ENCODE results near the gene CSRNP2.

The CSRNP2 gene, protein sequence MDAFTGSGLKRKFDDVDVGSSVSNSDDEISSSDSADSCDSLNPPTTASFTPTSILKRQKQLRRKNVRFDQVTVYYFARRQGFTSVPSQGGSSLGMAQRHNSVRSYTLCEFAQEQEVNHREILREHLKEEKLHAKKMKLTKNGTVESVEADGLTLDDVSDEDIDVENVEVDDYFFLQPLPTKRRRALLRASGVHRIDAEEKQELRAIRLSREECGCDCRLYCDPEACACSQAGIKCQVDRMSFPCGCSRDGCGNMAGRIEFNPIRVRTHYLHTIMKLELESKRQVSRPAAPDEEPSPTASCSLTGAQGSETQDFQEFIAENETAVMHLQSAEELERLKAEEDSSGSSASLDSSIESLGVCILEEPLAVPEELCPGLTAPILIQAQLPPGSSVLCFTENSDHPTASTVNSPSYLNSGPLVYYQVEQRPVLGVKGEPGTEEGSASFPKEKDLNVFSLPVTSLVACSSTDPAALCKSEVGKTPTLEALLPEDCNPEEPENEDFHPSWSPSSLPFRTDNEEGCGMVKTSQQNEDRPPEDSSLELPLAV

GRCh38 chr12:51083126-51083833 is at the start of gene CSRNP2:
Gene CSRNP2 (minus strand): TSS chr12:51083596. CDS start chr12:51076561, 7,035 bp downstream.
- Mint-ChIP-seq H3K4me1 (ENCODE audit: low read depth) (peaks cover 45% of the 10 kb centered on the region), H3K36me3 (ENCODE audit: low read depth) (peaks cover 6% of the 10 kb centered on the region)

GRCh38 chr12:51132693-51133092 is 49.3 kb upstream of the CSRNP2 start:
- Mint-ChIP-seq H3K27me3 (no peaks in the 10 kb centered on the region), H3K27ac (no peak overlapping the region), H3K36me3 (ENCODE audit: low read depth) (peaks cover 6% of the 10 kb centered on the region), H3K4me1 (ENCODE audit: low read depth) (peaks cover 14% of the 10 kb centered on the region), H3K9me3 (no peaks in the 10 kb centered on the region), H3K4me3 (no peak overlapping the region)

More at GRCh38 chr12:51083126-51083833, at the start of gene CSRNP2:
- Mint-ChIP-seq H3K27me3 (no peaks in the 10 kb centered on the region), H3K4me3 (peak within 1 kb of the TSS; percentile 93), H3K9me3 (no peaks in the 10 kb centered on the region), H3K27ac (peak within 1 kb of the TSS; percentile 92)

DNA sequence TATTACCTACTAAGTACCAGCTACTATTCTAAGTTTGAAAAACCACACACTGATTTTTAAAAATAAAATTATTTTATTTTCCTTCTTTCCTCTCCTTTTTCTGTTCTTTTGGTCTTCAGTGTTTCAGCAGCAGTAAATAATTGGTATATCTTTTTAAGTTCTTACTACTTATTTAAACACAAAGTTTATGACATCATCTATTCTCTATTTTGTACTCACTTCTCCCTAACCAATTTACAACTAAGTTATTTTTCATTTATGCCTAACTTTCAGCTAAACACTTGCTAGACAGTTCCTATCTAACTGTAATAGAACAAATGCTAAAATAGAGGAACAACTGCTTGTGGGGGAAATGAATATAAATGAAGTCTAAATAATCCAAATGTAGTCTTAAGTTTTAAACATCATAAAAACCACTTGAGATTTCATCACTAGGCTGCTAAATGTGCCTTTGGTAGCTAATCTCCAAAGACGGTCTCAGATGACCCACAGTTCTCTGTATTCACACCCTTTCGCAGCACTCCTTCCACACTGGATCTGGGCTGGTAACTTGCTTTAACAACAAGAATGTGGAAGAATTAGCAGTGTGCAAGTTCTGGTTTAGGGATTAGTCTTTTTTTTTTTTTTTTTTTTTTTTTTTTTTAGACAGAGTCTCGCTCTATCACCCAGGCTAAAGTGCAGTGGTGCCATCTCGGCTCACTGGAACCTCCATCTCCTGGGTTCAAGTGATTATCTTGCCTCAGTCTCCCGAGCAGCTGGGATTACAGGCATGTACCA is 48.5 kb upstream of the CSRNP2 start:
- Mint-ChIP-seq H3K27me3 (no peaks in the 10 kb centered on the region), H3K4me3 (no peak overlapping the region), H3K4me1 (ENCODE audit: low read depth) (peaks cover 14% of the 10 kb centered on the region), H3K27ac (no peak overlapping the region), H3K36me3 (ENCODE audit: low read depth) (peaks cover 6% of the 10 kb centered on the region), H3K9me3 (no peaks in the 10 kb centered on the region)

GRCh38 chr12:51128919-51129318 is 45.5 kb upstream of the CSRNP2 start:
- peaks cover 21% of the 10 kb centered on the region for H3K36me3 Mint-ChIP-seq (ENCODE audit: low read depth)
- peaks cover 12% of the 10 kb centered on the region for H3K4me1 Mint-ChIP-seq (ENCODE audit: low read depth)
- H3K27ac Mint-ChIP-seq: no peak overlapping the region
- H3K27me3 Mint-ChIP-seq: no peaks in the 10 kb centered on the region
- H3K9me3 Mint-ChIP-seq: no peaks in the 10 kb centered on the region
- H3K4me3 Mint-ChIP-seq: no peak overlapping the region

GRCh38 chr12:51127050-51127729 is 43.8 kb upstream of the CSRNP2 start:
- Mint-ChIP-seq H3K4me1 (ENCODE audit: low read depth) (no peaks in the 10 kb centered on the region), H3K9me3 (no peaks in the 10 kb centered on the region), H3K27me3 (no peaks in the 10 kb centered on the region), H3K4me3 (no peak overlapping the region), H3K36me3 (ENCODE audit: low read depth) (peaks cover 18% of the 10 kb centered on the region), H3K27ac (peak overlapping the region; percentile 32)

GRCh38 chr12:51126297-51126696 is 42.9 kb upstream of the CSRNP2 start:
- H3K4me3 Mint-ChIP-seq: no peak overlapping the region
- H3K36me3 Mint-ChIP-seq (ENCODE audit: low read depth): peaks cover 18% of the 10 kb centered on the region
- no peaks in the 10 kb centered on the region for H3K9me3 Mint-ChIP-seq
- H3K27ac Mint-ChIP-seq: no peak overlapping the region
- H3K27me3 Mint-ChIP-seq: no peaks in the 10 kb centered on the region
- no peaks in the 10 kb centered on the region for H3K4me1 Mint-ChIP-seq (ENCODE audit: low read depth)

GRCh38 chr12:51124504-51124903 is 41.1 kb upstream of the CSRNP2 start:
- Mint-ChIP-seq H3K27me3 (no peaks in the 10 kb centered on the region), H3K36me3 (ENCODE audit: low read depth) (peaks cover 23% of the 10 kb centered on the region), H3K4me3 (no peak overlapping the region), H3K9me3 (no peaks in the 10 kb centered on the region), H3K4me1 (ENCODE audit: low read depth) (no peaks in the 10 kb centered on the region), H3K27ac (no peak overlapping the region)

DNA sequence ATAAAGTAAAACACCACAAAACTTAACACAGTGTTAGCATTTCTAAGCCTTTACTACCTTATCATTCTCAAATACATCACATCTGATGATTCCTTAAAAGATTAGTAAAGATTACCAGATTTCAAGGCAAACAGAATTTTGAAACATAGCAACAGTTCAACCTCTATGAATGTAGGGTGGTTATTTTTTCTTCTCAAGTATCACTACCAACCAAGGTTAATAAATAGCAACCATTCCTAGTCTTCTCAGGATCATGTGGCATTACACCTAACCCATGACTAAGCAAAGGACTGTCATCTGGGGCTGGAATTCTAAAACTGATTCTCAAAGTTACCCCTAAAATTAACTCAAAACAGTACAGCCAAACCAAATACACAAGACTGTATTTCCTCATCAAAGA is 39.4 kb upstream of the CSRNP2 start:
- Mint-ChIP-seq H3K4me3 (no peak overlapping the region), H3K27ac (no peak overlapping the region), H3K36me3 (ENCODE audit: low read depth) (peaks cover 34% of the 10 kb centered on the region), H3K4me1 (ENCODE audit: low read depth) (peaks cover 5% of the 10 kb centered on the region), H3K9me3 (no peaks in the 10 kb centered on the region), H3K27me3 (no peaks in the 10 kb centered on the region)

GRCh38 chr12:51118706-51119105 is 35.3 kb upstream of the CSRNP2 start:
- Mint-ChIP-seq H3K36me3 (ENCODE audit: low read depth) (peaks cover 44% of the 10 kb centered on the region), H3K9me3 (no peaks in the 10 kb centered on the region), H3K4me1 (ENCODE audit: low read depth) (peaks cover 5% of the 10 kb centered on the region), H3K27ac (no peak overlapping the region), H3K27me3 (no peaks in the 10 kb centered on the region), H3K4me3 (no peak overlapping the region)

GRCh38 chr12:51115533-51115932 is 32.1 kb upstream of the CSRNP2 start:
- no peak overlapping the region for H3K4me3 Mint-ChIP-seq
- peaks cover 66% of the 10 kb centered on the region for H3K36me3 Mint-ChIP-seq (ENCODE audit: low read depth)

GRCh38 chr12:51108136-51108535 is 24.7 kb upstream of the CSRNP2 start:
- Mint-ChIP-seq H3K36me3 (ENCODE audit: low read depth) (peaks cover 72% of the 10 kb centered on the region), H3K4me1 (ENCODE audit: low read depth) (no peaks in the 10 kb centered on the region), H3K9me3 (no peaks in the 10 kb centered on the region), H3K27me3 (no peaks in the 10 kb centered on the region), H3K4me3 (no peak overlapping the region), H3K27ac (no peak overlapping the region)

More at GRCh38 chr12:51115533-51115932, 32.1 kb upstream of the CSRNP2 start:
- H3K27ac Mint-ChIP-seq: no peak overlapping the region
- no peaks in the 10 kb centered on the region for H3K9me3 Mint-ChIP-seq
- no peaks in the 10 kb centered on the region for H3K27me3 Mint-ChIP-seq
- H3K4me1 Mint-ChIP-seq (ENCODE audit: low read depth): peaks cover 5% of the 10 kb centered on the region

DNA sequence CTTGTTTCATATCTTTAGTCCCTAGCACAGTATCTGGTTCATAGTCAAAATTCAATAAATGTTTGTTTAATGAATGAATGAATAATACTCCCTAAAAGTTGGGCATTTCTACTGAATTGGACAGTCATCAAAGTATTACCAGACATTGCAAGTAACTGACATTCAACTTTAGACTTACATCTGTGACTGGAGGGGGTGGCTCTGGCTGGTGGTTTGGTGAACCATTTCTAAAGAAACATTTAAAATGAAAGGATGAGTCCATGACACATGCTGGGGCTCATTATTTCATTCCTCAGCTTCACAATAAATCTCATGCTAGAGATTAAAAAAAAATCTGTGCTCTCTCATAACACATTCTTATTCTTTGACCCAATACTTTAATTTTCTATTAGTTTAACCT is 20.6 kb upstream of the CSRNP2 start:
- no peaks in the 10 kb centered on the region for H3K27me3 Mint-ChIP-seq
- H3K27ac Mint-ChIP-seq: peak overlapping the region; percentile 43
- H3K4me1 Mint-ChIP-seq (ENCODE audit: low read depth): no peaks in the 10 kb centered on the region
- H3K36me3 Mint-ChIP-seq (ENCODE audit: low read depth): peaks cover 63% of the 10 kb centered on the region
- no peaks in the 10 kb centered on the region for H3K9me3 Mint-ChIP-seq
- no peak overlapping the region for H3K4me3 Mint-ChIP-seq

DNA sequence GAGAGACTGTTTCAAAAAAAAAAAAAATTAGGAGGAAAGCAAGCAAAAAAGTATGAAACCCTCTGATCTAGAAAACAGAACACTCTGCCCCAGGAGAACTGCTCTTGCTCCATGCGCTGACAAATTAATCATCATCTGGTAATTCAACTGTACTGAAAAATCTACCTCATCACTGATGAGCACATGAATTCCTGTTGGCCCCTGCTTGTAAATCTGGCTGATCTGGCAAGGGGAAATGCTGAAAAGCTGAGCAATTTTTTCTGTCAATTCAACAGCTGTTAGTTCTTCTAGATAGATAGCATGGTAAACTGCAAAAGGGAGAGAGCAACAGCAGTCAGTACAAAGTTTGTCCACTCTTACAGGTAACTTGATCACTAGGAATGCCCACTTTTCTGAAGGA is 15.2 kb upstream of the CSRNP2 start:
- H3K9me3 Mint-ChIP-seq: no peaks in the 10 kb centered on the region
- no peaks in the 10 kb centered on the region for H3K27me3 Mint-ChIP-seq
- peaks cover 64% of the 10 kb centered on the region for H3K36me3 Mint-ChIP-seq (ENCODE audit: low read depth)
- H3K4me1 Mint-ChIP-seq (ENCODE audit: low read depth): no peaks in the 10 kb centered on the region
- H3K4me3 Mint-ChIP-seq: no peak overlapping the region
- H3K27ac Mint-ChIP-seq: no peak overlapping the region

DNA sequence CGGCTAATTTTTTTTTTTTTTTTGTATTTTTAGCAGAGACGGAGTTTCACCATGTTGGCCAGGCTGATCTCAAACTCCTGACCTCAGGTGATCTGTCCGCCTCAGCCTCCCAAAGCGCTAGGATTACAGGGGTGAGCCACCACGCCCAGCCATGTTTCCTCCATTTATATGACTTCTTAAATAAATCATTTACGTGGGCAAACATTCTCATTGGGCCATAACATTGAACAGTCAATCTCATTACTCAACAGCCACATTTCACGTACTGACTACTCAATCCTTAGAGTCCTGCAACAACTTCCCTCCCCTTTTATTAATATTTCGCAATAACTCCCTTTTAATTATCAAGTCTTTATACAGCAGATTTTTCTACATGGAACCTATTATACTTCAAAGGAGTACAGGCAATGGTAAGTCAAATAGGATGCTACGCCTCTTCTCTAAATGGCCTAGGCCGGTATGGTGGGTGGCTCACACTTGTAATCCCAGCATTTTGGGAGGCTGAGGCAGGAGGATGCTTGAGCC is 7.4 kb upstream of the CSRNP2 start:
- Mint-ChIP-seq H3K9me3 (no peaks in the 10 kb centered on the region), H3K4me3 (no peak overlapping the region), H3K4me1 (ENCODE audit: low read depth) (peaks cover 13% of the 10 kb centered on the region), H3K27me3 (no peaks in the 10 kb centered on the region), H3K36me3 (ENCODE audit: low read depth) (peaks cover 22% of the 10 kb centered on the region), H3K27ac (no peak overlapping the region)

All from stimulated activated naive CD8-positive, alpha-beta T cell treated with anti-CD3 and anti-CD28 coated beads, Interleukin-15, Interleukin-2, amounts not matched to agents 100 ng/mL and 50 ng/mL, for 24 hours (primary cell).